MM.1S (cell line): Measurements from ENCODE around the gene PTGR3.

Source experiments
- DNase-seq: peaks from one replicate; pipeline ENCODE4 v3.0.0-alpha.2; 2015
- H2AFZ ChIP-seq: fragments of 300-600 bp; sonication (generic); 2 replicates; pipeline ENCODE4 v1.6.0; 2016; ENCODE audit warnings: antibody characterized with exemption, low read length
- H3F3A ChIP-seq: fragments of 300-600 bp; sonication (generic); 2 replicates; pipeline ENCODE4 v1.6.1; 2016; ENCODE audit warnings: mild to moderate bottlenecking, antibody characterized with exemption, low read length, moderate library complexity, mixed read lengths; ENCODE audit not compliant: insufficient read depth
- H3K27ac ChIP-seq: fragments of 300-600 bp; sonication (generic); 2 replicates; pipeline ENCODE4 v1.5.1; 2016; ENCODE audit warnings: mild to moderate bottlenecking, low read length
- H3K27me3 ChIP-seq: fragments of 300-600 bp; sonication (generic); replicated peaks from 2 replicates; pipeline ENCODE4 v1.6.0; 2016; ENCODE audit warnings: low read length; ENCODE audit not compliant: insufficient read depth
- H3K36me3 ChIP-seq: fragments of 300-600 bp; sonication (generic); replicated peaks from 2 replicates; pipeline ENCODE4 v1.6.1; 2016; ENCODE audit warnings: mild to moderate bottlenecking, low read length, mixed read lengths; ENCODE audit not compliant: insufficient read depth
- H3K4me1 ChIP-seq: fragments of 300-600 bp; sonication (generic); 2 replicates; pipeline ENCODE4 v1.6.1; 2016; ENCODE audit warnings: low read length, mixed read lengths
- H3K4me2 ChIP-seq: fragments of 300-600 bp; sonication (generic); 2 replicates; pipeline ENCODE4 v1.6.0; 2016; ENCODE audit warnings: low read depth, low read length
- H3K4me3 ChIP-seq: fragments of 300-600 bp; sonication (generic); 2 replicates; pipeline ENCODE4 v1.5.1; 2016; ENCODE audit warnings: low read length, mixed read lengths
- H3K79me2 ChIP-seq: fragments of 300-600 bp; sonication (generic); 2 replicates; pipeline ENCODE4 v1.6.1; 2016; ENCODE audit warnings: mixed run types, low read length, mixed read lengths
- H3K9ac ChIP-seq: fragments of 300-600 bp; sonication (generic); 2 replicates; pipeline ENCODE4 v1.6.1; 2016; ENCODE audit warnings: low read length, mixed read lengths
- H3K9me2 ChIP-seq: fragments of 300-600 bp; sonication (generic); replicated peaks from 2 replicates; pipeline ENCODE4 v1.6.1; 2016; ENCODE audit warnings: mild to moderate bottlenecking, low read length, mixed read lengths; ENCODE audit not compliant: insufficient read depth
- H3K9me3 ChIP-seq: fragments of 300-600 bp; sonication (generic); replicated peaks from 2 replicates; pipeline ENCODE4 v1.6.1; 2016; ENCODE audit warnings: mild to moderate bottlenecking, low read length, mixed read lengths; ENCODE audit not compliant: insufficient read depth
- H4K20me1 ChIP-seq: fragments of 300-600 bp; sonication (generic); 2 replicates; pipeline ENCODE4 v1.6.1; 2016; ENCODE audit warnings: mild to moderate bottlenecking, low read length, moderate library complexity, mixed read lengths; ENCODE audit not compliant: insufficient read depth
- CTCF ChIP-seq: fragments of 300-600 bp; sonication (generic); IDR thresholded peaks from 2 replicates; pipeline ENCODE4 v1.5.1; 2016; ENCODE audit warnings: antibody characterized with exemption, low read length, mixed read lengths
- EZH2 ChIP-seq: fragments of 300-600 bp; sonication (generic); optimal IDR thresholded peaks from 2 replicates; pipeline ENCODE3; 2017; ENCODE audit warnings: low read depth, mild to moderate bottlenecking, antibody characterized with exemption, low read length, mixed read lengths
- EZH2phosphoT487 ChIP-seq: fragments of 300-600 bp; sonication (generic); IDR thresholded peaks from 2 replicates; pipeline ENCODE4 v1.6.1; 2018; ENCODE audit warnings: antibody characterized with exemption, low read length

PTGR3 gene

GRCh38 chr18:75163736-75164135, 45.2 kb downstream of the PTGR3 start:
- Histone ChIP-seq H4K20me1 (no peaks in the 10 kb centered on the region), H3K79me2 (no peaks in the 10 kb centered on the region), H3K27ac (no peak overlapping the region), H3K27me3 (no peaks in the 10 kb centered on the region), H2AFZ (no peak overlapping the region), H3K9me3 (no peaks in the 10 kb centered on the region), H3K4me2 (no peak overlapping the region), H3F3A (no peaks in the 10 kb centered on the region), H3K36me3 (no peaks in the 10 kb centered on the region), H3K9ac (no peak overlapping the region), H3K4me3 (no peak overlapping the region), H3K4me1 (no peaks in the 10 kb centered on the region), H3K9me2 (no peaks in the 10 kb centered on the region)
- no peak for DNase-seq
- TF ChIP-seq EZH2phosphoT487 (no peak), EZH2 (no peak), CTCF (no peak)

DNA sequence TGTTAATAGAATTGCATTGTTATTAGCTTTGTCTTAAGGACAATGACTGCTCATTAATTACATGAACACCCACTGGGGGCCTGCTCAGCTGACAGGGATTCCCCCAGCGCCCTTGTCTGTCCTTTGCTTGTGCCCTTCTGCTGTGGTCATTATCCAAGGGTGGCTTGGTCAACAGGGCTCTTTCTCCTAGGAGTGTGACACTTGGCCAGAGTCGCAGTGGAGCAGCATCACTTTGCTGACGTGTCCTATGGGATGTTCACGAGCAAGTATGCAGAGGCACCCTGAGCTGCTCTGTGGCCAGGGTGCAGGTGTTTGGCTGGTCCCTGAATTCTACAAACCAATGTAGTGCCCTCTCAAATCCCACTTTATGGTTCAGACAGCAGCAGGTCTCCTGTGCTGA, 46.0 kb downstream of the PTGR3 start:
- Histone ChIP-seq H3K9me3 (no peaks in the 10 kb centered on the region), H3F3A (no peaks in the 10 kb centered on the region), H4K20me1 (no peaks in the 10 kb centered on the region), H3K27ac (no peak overlapping the region), H3K27me3 (no peaks in the 10 kb centered on the region), H3K4me1 (no peaks in the 10 kb centered on the region), H3K9ac (no peak overlapping the region), H3K4me3 (no peak overlapping the region), H3K4me2 (no peak overlapping the region), H3K9me2 (no peaks in the 10 kb centered on the region), H2AFZ (no peak overlapping the region), H3K36me3 (no peaks in the 10 kb centered on the region), H3K79me2 (no peaks in the 10 kb centered on the region)
- TF ChIP-seq EZH2phosphoT487 (no peak), CTCF (no peak), EZH2 (no peak)
- no peak for DNase-seq

DNA sequence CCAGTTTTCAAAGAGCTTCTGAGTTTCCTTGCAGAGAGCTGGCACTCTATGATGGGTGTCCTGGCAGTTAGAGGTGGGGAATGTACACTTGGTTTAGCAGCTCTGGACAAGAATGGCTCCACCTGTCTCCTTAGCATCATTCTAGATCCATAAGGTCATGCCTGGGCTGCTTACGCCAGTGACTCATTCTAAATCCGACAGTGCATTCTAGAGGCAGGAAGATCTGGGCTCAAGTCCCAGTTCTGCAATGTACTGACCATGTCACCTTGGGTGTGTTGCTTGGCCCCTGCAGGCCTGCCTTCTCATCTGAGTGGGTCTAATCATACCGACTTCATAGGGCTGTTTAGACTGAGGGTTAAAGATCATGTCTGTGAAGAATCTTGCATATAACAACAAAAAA, 46.5 kb downstream of the PTGR3 start:
- no peaks in the 10 kb centered on the region for H4K20me1 ChIP-seq
- no peak for TF ChIP-seq CTCF
- no peak for TF ChIP-seq EZH2phosphoT487
- no peak for TF ChIP-seq EZH2
- H3K4me1 ChIP-seq = no peaks in the 10 kb centered on the region
- no peak overlapping the region for H3K4me2 ChIP-seq
- no peaks in the 10 kb centered on the region for H3K36me3 ChIP-seq
- H2AFZ ChIP-seq = no peak overlapping the region
- H3K27me3 ChIP-seq = no peaks in the 10 kb centered on the region
- no peak for DNase-seq
- no peaks in the 10 kb centered on the region for H3F3A ChIP-seq
- H3K79me2 ChIP-seq = no peaks in the 10 kb centered on the region
- no peak overlapping the region for H3K4me3 ChIP-seq
- no peaks in the 10 kb centered on the region for H3K9me3 ChIP-seq
- no peaks in the 10 kb centered on the region for H3K9me2 ChIP-seq
- H3K9ac ChIP-seq = no peak overlapping the region
- H3K27ac ChIP-seq = no peak overlapping the region
